HPDE6-E6E7 (cell line): Measurements from ENCODE around the gene PIEZO2.
"Not testable (repeated sequence)": the region's sequence is repeated elsewhere in the genome, so short reads cannot be mapped to it uniquely, and the experiment has no call there.

Source experiments
- DNase-seq: peaks from one replicate; pipeline ENCODE4 v3.0.0; 2011; ENCODE audit warnings: missing footprints; ENCODE audit errors: extremely low spot score

The PIEZO2 gene

GRCh38 chr18:10681581-10682367, 467.6 kb downstream of the PIEZO2 start:
- DNase-seq, result no peak

DNA sequence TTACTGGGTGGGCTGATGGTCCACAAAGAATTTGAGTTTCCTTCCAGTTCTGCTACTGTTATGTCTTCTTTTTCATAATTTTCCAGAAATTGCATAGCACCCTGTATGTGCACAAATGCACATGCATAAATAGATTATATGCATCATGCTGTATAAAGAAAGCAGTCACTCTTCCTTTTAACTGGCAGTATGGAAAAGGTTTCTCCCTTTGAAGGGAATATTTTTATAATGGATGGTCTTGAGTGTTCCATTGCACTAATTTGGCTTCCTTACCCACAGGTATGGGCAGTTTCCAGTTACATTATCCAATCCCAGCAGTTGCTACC, 469.1 kb downstream of the PIEZO2 start:
- no peak for DNase-seq

- no peak for DNase-seq
Observed at GRCh38 chr18:10679557-10680270, 469.7 kb downstream of the PIEZO2 start.

DNA sequence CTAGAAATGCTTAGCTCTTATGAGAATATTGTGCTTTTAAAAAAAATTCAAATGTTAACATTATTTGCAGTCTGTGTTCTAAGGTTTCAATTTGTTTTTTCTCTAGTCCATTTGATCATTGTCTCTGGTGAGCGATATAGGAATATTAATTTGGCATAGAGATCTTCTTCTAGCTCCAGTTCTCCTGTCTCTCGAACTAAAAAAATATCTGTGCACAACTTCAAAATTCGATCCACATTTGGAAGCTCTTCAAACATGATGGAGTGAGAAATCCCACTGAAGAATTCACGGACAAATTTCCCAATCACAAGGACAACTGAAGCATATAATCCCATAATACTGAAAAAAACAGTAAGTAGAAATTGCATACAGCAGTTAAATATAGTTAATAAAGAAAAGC, 477.9 kb downstream of the PIEZO2 start:
- no peak for DNase-seq

GRCh38 chr18:10670856-10671255, 478.5 kb downstream of the PIEZO2 start:
- no peak for DNase-seq

GRCh38 chr18:10669441-10670100, 479.8 kb downstream of the PIEZO2 start:
- no peak for DNase-seq

DNA sequence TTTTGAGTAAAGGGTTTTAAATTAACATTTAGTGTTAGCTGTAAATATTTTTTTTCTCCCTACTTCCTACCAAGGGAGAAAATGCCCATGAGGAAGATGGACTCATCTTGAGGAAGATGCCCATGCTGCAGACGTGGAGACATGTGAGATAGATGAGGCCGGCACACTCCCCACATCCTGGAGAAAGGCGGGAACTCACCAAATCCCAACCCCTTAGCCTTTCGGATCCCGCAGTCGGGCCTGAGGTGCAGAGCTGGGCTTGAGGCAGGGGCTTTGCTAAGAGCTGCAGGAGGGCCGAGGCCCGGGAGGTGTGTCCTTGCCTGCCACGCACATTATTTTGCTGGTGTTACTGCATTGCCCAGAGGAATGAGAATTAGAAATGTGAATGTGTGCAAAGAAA, 485.6 kb downstream of the PIEZO2 start:
- DNase-seq, result no peak

DNA sequence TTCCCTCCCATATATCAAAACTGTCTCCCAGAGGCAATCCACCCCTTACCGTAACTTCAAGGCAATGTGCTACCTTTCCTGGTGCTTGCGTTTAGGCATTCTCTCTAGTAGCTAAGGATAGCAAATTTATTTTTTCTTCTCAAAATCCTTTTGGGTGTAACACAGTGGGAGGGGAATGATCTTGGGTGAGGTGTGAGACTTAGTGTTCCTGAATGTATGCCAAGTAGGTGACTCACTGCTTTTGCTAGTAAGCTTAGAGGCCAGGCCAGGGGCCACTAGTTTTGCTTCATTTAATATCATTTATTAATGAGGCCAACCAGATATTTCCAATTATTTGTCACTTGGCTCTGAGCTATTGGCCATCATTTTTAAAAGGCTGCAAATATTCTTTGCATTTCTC, 488.1 kb downstream of the PIEZO2 start:
- peak; percentile 61 for DNase-seq

- DNase-seq, result no peak
Observed at GRCh38 chr18:10660179-10660884, 489.0 kb downstream of the PIEZO2 start.

DNA sequence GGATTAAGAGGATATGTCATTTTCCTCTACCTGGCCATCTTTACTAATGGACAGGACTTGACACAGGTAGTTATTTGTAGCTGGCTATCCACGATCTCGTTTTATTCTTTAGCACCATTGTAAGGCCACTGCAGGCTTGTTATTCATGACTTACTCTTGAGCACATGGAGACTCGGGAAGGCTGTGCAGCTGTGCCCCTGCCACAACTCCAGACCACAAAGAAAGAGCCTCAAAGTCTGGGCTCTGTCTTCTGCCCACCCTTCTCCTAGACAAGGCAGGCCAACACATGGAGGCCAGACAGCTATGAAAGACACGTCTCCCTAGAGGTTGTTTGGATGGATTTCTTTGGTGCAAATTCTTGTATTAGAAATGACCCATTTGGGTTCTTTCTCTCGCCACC, 489.8 kb downstream of the PIEZO2 start:
- DNase-seq, result no peak

DNA sequence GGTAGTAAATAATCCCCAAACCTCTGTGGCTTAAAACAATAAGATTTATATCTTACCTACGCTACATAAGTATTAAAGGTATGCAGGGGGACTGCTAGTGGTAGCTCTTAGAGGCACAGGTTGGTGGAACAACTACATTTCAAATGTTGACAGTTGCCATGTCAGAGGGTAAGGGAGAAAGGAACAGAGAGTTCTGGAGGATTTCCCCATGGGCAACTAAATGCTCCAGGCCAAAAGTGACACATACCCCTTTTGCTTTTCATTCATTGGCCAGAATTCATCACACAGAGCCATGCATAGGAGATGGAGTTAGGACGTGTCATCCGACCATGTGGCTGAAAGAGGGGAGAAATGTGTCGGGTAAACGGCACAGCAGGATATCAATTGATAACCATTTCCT, 490.4 kb downstream of the PIEZO2 start:
- no peak for DNase-seq

- DNase-seq, result not testable (repeated sequence)
Observed at GRCh38 chr18:10644003-10644402, 505.4 kb downstream of the PIEZO2 start.

GRCh38 chr18:10642915-10643524, 506.3 kb downstream of the PIEZO2 start:
- not testable (repeated sequence) for DNase-seq

DNA sequence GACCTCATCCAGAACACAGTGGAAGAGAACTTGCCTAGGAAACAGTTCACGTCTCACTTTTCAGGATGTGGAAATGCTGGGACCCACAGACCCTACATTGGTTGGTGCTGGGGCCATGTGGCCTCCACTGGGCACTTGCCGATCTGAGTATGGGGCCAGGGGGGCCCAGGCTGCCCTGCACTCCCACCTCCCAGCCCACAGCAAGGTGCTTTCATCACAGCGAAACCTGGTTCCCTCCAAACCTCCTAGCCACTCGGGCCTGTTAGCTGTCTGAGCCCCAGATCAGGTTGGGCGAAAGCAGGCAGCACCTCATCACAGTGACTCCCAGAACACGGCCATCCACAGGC, 510.9 kb downstream of the PIEZO2 start:
- DNase-seq, result not testable (repeated sequence)

DNA sequence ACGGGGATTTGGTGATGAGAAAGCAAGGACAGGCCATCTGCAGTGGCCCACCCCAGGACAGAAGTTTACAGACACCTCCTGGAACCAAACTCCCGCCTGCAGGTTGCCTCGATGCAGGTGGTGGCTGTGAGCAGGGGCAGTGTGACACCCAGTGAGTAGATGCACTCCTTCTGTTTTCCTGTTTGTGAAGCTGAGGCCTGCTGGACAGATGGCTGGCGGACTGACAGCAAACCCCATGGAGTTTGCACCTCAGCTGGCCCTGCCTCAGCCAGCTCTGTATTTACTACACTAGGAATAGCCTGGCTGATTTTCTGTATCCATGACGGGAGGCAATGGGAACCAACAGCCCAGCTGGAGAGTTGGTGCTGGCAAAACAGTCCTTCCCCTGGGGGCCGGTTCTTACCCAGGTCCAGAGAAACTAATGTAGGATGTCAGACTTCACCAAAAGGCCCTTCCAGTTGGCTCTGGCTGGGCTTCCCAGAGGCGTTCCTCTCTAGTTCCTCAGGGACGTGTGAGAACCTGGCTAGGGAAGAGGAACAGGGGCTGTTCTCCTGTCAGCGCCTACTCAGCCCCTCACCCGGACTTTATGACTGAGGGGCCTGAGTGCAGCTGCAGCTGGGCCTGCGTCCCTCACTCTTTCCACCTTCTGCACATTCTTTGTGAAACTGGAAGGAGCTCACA, 511.4 kb downstream of the PIEZO2 start:
- not testable (repeated sequence) for DNase-seq

- not testable (repeated sequence) for DNase-seq
Observed at GRCh38 chr18:10629076-10629475, 520.3 kb downstream of the PIEZO2 start.

- DNase-seq, result not testable (repeated sequence)
Observed at GRCh38 chr18:10626606-10627213, 522.7 kb downstream of the PIEZO2 start.

DNA sequence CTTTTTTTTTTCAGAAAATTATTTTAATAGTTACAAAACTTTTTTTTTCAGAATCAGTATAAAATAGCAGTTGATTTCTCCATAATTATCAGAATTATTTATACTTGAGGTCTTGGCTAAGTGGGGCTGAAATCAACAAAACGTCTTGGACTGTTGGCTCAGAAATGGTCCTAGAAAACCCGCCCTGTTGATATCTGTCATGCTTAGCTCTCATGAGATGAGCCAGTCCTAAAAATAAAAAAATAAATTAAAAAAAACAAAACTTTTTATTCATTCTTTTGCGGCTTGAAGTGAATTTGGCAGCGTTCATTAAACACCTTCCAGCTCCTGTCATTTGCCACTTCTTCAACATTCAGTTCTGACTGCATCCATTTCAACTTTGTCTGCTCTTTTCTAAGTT, 525.8 kb downstream of the PIEZO2 start:
- not testable (repeated sequence) for DNase-seq

DNA sequence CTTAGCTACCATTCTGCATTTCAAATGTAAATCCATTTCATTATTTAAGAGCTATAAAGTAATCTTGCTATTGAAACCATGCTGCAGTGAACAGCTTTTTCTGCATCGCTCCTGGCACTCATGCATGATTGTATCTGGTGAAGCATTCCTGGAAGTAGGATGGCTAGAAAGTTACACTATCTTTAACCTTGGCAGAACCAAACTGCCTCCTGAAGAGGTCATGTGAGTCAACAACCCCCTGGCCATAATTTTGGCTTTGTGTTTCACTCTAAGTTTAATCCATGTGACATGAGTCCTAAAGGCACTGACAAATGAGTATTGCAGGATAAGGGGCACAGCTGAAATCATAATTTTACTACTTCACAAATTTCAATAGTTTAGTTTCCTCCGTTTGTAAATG, 526.4 kb downstream of the PIEZO2 start:
- not testable (repeated sequence) for DNase-seq

- not testable (repeated sequence) for DNase-seq
Observed at GRCh38 chr18:10620670-10621329, 528.6 kb downstream of the PIEZO2 start.
